DOHH2 (cell line): Measurements from ENCODE around the gene ORC3.

Experiments used
- CTCF ChIP-seq: fragments of 200-600 bp; sonication (generic); IDR thresholded peaks from one replicate; pipeline ENCODE4 v1.5.1; 2014; ENCODE audit warnings: antibody characterized with exemption, mild to moderate bottlenecking, low read depth, low read length; ENCODE audit not compliant: poor library complexity, severe bottlenecking
- EZH2phosphoT487 ChIP-seq: fragments of 200-600 bp; sonication (generic); IDR thresholded peaks from 2 replicates; pipeline ENCODE4 v1.6.1; 2017; ENCODE audit warnings: borderline replicate concordance, mild to moderate bottlenecking, antibody characterized with exemption, low read length, moderate library complexity, mixed read lengths

GRCh38 chr6:87663434-87663833 is 73.5 kb downstream of the ORC3 start:
- TF ChIP-seq CTCF (no peak), EZH2phosphoT487 (no peak)
